ENCODE results near the gene CRKL. TPM values are rescaled to one million over a fixed set of nuclear protein-coding genes. Genes with fewer than 3 reads are reported as not detected.
A peak's percentile ranks its signal among the peaks of the same experiment; 100 is the strongest.

The CRKL gene
- total and polyA plus RNA-seq, 11 donors = 22.4 to 64.2 (median 52.9) TPM

GRCh38 chr22:20992456-20993303 lies 75.5 kb downstream of the CRKL start:
- H3K4me3 ChIP-seq = no peak overlapping the region
- ATAC-seq = no peak
- DNase-seq = peak in 1 of 5 donors; percentile 5
- no peak for TF ChIP-seq CTCF (IDR thresholded peaks at IDR 0.05)
- TF ChIP-seq POLR2A (IDR thresholded peaks at IDR 0.05) = no peak
- H3K4me1 ChIP-seq = no peaks in the 10 kb centered on the region
- intact Hi-C loops (cut with DNase I) = loop anchor here in 1 of 10 donors (10.0 kb wide), 1 partner anchor 78 kb away; the partner anchor contains the start of gene CRKL
- no peak overlapping the region for H3K27ac ChIP-seq
- peaks cover 0 to 88% (median 66%) of the 10 kb centered on the region in 9 donors for H3K36me3 ChIP-seq
- H3K9me3 ChIP-seq = no peaks in the 10 kb centered on the region
- WGBS, 4 donors = 89 to 90% (median 90%) methylated on average over 16 to 21 of the region's 21 CpGs
- H3K27me3 ChIP-seq = no peaks in the 10 kb centered on the region

GRCh38 chr22:20993304-20994127 lies 76.3 kb downstream of the CRKL start:
- no peak for ATAC-seq
- WGBS, 4 donors = 95 to 99% (median 96%) methylated on average over 10 to 29 of the region's 29 CpGs
- no peak overlapping the region for H3K4me3 ChIP-seq
- peak in 1 of 5 donors; percentile 5 for DNase-seq
- peaks cover 0 to 88% (median 58%) of the 10 kb centered on the region in 9 donors for H3K36me3 ChIP-seq
- H3K9me3 ChIP-seq = no peaks in the 10 kb centered on the region
- no peaks in the 10 kb centered on the region for H3K27me3 ChIP-seq
- no peaks in the 10 kb centered on the region for H3K4me1 ChIP-seq
- intact Hi-C loops (cut with DNase I) = loop anchor here in 1 of 10 donors (10.0 kb wide), 1 partner anchor 79 kb away; the partner anchor contains the start of gene CRKL
- no peak overlapping the region for H3K27ac ChIP-seq
- TF ChIP-seq POLR2A (IDR thresholded peaks at IDR 0.05) (no peak), CTCF (IDR thresholded peaks at IDR 0.05) (no peak)

GRCh38 chr22:20994128-20994901 lies 77.1 kb downstream of the CRKL start:
- DNase-seq (peak in 1 of 5 donors; percentile 6), ATAC-seq (no peak)
- Histone ChIP-seq H3K4me1 (no peaks in the 10 kb centered on the region), H3K27ac (no peak overlapping the region), H3K9me3 (no peaks in the 10 kb centered on the region), H3K27me3 (no peaks in the 10 kb centered on the region), H3K4me3 (no peak overlapping the region), H3K36me3 (peaks cover 0 to 91% (median 62%) of the 10 kb centered on the region in 9 donors)
- WGBS, 4 donors = 92 to 95% (median 94%) methylated on average over 8 to 30 of the region's 30 CpGs
- TF ChIP-seq CTCF (IDR thresholded peaks at IDR 0.05) = no peak
- TF ChIP-seq POLR2A (IDR thresholded peaks at IDR 0.05) = no peak
- intact Hi-C loops (cut with DNase I) = loop anchor here in 1 of 10 donors (10.0 kb wide), 1 partner anchor 80 kb away; the partner anchor contains the start of gene CRKL

Measured in heart left ventricle (tissue), 16 donors.